Erythroblast (primary cell): ENCODE measurements around the gene ARHGAP26.
A peak's percentile ranks its signal among the peaks of the same experiment; 100 is the strongest.

Experiments used
- DNase-seq, 2 experiments: peaks; one replicate each; lab custom pipeline; 2025; lab: John Stamatoyannopoulos, UW
- GATA1 ChIP-seq: IDR thresholded peaks from 2 replicates; pipeline ENCODE4 v1.6.1; 2011; ENCODE audit warnings: low read depth, mild to moderate bottlenecking, control low read depth, low read length, moderate library complexity
- POLR2A ChIP-seq: IDR thresholded peaks from 2 replicates; pipeline ENCODE4 v1.6.1; 2011; ENCODE audit warnings: mild to moderate bottlenecking, low read length

ARHGAP26 gene

DNA sequence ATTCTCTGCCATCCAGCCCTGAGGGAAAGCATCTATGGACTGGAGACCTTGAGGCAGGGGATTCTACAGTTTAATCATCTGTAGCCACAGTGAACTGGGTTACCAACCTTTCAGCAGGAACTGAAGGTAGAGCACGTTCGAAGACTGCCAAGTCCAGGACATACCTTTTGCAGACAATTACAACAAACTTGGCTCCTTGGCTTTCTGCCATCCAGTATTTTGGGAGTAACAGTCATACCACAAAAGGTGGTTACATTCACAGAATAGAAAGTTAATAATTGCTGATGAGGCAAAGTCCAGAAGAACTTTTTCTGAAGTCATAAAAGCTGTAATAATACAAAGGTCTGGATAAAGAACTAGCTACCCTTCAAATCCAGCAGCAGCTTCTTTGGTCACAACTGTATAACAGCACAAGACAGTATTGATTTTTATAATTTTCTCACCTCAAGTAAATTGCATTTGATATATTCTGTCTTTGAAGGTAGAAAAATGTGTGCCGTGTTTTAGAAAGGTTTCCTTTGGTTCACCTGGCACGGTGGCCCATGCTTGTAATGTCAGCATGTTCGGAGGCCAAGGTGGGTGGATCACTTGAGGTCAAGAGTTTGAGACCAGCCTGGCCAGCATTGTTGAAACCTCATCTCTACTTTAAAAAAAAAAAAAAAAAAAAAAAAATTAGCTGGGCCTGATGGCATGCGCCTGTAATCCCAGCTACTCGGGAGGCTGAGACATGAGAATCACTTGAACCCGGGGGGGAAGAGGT is 396.7 kb downstream of the ARHGAP26 start:
- no peak for TF ChIP-seq GATA1
- TF ChIP-seq POLR2A = no peak
- no peak for DNase-seq

DNA sequence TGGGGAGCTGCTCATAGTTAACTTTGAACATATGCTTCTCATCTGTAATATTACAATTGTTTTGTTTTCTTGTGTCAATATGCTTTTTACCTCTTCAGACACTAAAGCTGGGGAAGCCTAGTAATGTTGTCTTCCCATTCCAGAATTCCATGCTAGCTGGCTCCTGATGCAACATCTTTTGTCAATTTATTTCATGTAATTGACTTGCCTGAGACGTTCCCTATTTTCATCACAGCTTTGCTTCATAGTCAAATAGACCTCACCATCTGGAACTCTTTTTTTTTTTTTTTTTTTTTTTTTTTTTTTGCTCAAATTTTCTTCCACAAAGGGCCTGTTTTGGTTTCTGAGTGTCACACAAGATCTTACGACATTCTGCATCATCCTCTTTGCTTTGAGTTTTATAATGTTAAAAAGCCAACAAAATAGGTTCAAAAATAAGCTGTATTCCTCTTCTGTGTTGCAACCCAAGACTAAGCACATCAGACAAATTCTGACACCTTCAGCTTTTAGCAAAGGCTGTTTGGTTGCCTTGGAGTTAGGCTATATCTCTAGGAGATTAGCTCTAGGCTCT is 398.1 kb downstream of the ARHGAP26 start:
- DNase-seq = no peak
- TF ChIP-seq POLR2A (no peak), GATA1 (no peak)

DNA sequence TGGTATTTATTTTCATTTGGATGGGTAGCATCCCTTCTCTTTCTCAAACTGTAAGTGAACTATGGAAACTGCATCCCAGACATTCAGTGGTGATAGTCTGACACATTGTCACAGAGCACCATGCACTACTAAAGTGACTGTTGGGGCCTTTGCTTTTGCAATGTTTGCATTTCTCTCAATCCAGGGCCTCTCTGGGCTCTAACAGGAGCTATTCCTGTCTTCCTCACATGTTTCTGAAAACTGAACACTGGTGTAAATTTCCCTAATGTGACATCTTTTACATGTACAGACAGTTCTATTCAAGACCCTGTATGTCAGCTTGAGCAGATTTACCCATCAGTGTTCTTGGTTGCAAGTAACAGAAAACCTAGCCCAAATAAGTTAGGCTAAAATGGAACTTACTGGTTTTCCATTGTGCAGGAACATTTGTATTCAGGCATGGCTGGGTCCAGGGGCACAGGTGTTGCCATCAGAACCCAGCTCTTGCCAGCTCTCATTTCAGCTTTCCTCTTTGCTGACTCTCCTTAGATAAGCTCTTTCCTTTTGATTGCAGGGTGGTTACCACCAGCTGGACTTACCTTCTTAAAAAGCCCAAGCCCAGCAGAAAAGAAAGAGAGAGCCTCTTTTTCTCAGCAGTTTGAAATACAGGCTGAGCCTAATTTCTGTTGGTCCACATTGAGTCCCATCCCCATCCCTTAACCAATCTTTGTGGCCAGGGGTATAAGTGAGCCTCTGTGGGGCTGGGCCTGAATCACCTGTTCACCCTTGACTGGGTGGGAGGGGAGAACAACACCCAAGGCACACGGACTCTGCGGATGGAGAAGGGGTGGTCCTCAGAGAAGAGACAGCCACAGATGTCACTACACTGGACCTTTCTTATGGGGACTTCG is 399.0 kb downstream of the ARHGAP26 start:
- no peak for DNase-seq
- no peak for TF ChIP-seq POLR2A
- no peak for TF ChIP-seq GATA1

DNA sequence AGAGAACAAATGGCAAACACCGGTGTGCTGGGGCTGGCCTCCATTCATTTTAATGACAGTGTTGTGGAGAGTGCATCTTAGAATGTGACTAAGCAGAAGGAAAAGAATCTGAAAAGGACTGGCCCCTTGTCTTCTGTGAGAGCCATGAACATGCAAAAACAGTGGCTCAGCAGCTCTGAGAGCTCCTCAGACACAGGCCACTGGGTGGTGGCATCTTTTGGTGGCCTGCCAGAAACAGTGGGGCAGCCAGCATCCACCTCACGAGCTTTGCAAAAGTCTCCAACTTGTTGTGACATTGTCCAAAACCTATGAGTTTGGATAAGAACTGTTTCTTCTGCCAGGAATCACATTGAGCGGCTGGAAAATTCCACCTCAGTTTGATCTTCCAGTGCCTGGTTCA is 399.9 kb downstream of the ARHGAP26 start:
- TF ChIP-seq POLR2A = no peak
- no peak for TF ChIP-seq GATA1
- peak; percentile 3 to 11 for DNase-seq

DNA sequence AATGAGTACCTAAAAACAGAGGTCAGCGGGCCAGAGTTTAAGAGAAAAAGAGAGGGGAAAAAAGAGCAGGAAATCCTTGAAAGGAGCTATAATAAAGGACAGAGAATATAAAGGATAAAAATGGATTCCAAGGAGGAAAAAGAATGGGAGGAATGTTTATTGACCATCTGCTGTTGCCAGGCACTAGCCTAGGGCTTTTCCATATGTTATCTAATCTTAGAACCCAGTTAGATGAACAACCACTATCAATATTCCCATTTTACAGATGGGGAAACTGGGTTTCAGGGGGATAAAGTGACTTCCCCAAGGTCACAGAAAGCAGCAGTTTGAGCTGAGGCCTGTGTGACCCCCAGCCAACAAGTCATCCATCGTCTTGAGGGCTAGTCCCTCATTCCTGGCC is 400.8 kb downstream of the ARHGAP26 start:
- DNase-seq = no peak
- TF ChIP-seq GATA1 (no peak), POLR2A (no peak)

DNA sequence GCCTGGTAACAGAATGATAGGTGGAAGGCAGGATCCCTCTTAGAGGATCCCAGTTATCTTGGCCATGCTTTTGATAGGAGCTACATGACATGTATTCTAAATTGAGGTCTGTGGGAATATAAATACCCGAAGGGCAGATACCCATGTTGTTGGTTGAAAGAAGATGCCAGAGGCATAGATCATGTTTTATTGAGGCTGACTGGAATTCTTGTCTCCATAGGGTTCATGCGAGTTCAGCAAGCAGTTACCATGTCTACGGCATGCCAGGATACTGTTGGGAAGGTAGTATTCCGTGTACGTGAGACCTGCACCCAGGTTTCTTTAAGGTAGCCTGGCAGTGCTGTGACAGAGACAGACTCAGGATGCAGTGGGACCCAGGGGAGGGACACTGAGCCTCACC is 402.6 kb downstream of the ARHGAP26 start:
- no peak for DNase-seq
- TF ChIP-seq POLR2A (no peak), GATA1 (no peak)

DNA sequence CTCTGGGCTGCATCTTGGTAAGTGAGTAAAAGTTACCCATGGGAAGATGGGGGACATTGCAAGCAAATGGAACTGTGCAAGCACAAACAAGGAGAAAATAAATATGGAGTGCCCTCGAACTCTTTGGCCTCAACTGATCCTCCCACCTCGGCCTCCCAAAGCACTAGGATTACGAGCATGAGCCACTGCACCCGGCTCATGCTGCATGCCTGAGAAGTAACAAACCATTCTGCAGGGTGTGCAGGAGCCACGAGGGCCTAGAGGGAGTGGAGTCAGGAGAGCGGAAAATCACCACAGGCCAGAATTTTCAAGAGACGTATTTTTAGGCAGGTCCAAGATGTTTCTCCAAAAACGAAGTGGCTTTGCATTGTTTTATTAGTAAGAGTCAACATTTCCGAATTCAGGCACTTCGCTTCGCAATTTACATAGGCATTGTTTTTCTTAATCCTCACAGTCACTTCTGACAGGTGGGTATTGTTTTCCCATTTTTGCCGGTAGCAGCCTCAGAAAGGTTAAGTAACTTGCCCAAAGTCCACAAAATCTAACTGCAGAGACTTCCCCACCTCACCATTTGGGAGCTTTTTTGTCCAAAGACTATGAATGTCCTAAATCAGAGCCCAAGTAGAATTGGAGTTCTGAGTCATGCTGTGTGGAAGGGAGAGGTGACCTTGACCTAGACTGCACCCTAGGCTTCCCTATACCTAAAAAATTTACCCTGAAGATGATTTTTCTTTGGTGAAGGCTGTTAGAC is 403.1 kb downstream of the ARHGAP26 start:
- DNase-seq = no peak
- no peak for TF ChIP-seq GATA1
- no peak for TF ChIP-seq POLR2A

DNA sequence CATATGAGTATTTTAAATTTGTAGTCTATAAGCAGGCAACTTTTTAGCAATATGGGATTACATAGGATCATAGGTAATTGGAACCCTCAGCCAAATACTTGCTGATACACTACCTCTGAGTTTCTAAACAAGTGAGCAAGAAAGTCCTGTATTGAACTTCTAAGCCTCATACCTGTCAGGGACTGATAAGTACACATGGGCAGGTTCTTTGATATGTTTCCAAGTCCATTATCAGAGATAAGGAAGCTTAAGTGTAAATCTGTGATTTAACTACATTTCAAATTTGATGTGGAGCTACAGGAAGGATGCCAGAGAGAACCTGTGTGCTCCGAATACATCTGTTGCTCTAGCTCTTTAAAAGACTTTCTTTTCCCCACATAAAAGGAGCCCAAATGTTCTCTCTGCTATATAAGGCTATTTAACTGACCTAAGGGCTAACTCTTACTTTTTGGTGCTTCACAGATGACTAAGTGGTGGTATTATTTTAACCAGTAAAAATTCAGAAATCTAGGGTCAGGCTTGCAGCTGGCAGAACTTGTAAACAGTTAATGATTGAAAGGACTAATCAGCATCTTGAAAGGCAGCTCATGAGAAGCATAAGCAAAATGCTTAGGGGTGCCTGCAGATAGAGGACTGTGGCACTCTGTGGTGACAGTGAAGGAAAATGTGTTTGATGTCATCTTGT is 404.7 kb downstream of the ARHGAP26 start:
- no peak for TF ChIP-seq POLR2A
- TF ChIP-seq GATA1 = no peak

DNA sequence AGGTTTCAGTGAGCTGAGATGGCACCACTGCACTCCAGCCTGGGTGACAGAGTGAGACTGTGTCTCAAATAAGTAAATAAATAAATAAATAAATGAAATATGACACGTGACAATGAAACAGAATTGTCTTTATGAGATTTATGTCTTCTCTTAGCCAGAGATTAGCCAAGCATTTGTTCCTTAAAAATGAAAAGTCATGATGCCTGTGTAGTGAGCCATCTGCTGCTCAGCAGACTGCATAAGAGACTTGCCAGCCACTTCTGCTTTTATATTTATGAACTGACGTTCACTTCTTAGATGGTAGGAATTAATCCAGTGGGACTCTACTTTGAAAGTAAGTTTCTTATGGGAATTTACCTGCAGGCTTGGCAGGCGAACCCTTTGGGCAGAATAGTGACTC is 405.9 kb downstream of the ARHGAP26 start:
- no peak for DNase-seq

More for the DNA sequence above, 404.7 kb downstream of the ARHGAP26 start:
- DNase-seq = no peak

DNA sequence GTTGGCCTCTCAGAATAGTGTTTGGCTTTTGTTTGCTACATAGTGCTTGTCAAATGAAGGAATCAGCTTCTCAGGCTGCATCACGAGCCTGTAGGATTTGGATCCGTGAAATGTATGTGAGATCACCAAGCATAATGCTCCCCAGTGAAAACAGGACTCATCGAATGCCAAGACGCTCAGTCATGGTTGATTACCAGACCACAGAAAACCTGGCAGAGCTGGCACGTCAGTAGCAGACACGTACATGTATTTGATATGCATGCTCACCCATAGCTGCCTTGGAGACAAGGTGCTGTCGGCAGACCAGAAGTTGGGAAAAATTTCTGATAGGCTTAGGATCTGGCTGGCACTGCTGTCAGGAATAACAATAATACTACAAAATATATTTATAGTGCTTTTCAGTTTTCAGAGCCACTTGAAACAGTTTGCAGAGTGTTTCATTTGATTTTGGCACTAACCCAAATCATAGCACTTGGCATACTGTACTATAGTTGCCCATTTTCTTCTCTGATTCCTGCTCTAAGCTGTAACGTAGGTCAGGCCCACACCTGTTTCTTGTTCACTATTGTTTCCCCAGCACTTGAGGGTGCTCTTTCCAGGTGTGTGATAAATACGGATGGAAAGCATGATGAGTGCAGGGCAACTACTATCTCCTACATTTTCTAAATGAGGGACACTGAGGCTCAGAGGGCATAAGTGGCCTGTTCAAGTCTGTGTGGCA is 407.2 kb downstream of the ARHGAP26 start:
- TF ChIP-seq GATA1 (no peak), POLR2A (no peak)
- no peak for DNase-seq

More for the DNA sequence above, 405.9 kb downstream of the ARHGAP26 start:
- TF ChIP-seq GATA1 = no peak

DNA sequence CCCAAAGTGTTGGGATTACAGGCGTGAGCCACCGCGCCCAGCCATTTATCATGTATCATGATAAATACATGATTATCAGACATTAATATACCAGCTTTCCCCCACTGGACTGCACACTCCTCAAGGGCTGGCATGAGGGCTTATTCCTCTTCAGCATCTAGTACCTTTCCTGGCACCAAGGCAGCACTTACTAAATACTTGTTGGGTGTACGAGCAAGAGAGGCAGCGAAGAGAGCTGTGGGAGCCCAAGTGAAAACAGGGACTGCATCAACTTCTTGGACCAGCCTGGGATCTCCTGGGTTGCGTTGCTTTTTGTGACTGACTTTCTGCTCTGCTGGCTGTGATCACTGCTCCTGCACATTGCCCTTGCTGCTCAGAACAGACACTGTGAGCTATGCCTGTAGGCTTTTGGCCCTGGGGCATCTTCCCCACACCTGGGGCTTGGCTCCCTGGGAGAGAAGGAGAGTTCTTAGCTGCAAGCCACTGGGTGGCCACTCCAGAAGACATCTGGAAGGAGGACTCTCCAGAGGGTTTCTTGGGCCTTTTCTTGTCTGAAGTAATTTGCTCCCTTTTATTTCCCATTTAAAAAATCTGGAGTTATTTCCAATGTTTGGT is 409.1 kb downstream of the ARHGAP26 start:
- TF ChIP-seq GATA1 (no peak), POLR2A (no peak)
- no peak for DNase-seq

DNA sequence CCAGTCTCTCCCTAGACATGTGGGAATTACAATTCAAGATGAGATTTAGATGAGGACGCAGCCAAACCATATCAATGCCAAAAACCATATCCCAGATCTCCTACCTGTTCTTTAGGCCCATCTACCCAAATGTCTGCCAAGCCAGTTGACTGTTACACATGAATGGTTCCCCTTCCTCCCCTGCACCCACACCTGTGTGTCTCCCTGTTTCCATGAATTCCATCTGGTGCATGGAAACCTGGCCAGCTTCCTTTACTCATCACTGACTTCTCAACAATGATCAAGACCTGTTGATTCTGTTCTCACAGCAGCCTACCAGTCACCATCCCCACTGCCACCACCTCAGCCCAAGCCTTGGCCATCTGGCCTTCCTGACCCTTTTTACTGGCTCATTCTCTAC is 410.6 kb downstream of the ARHGAP26 start:
- TF ChIP-seq POLR2A (no peak), GATA1 (no peak)
- DNase-seq = no peak

DNA sequence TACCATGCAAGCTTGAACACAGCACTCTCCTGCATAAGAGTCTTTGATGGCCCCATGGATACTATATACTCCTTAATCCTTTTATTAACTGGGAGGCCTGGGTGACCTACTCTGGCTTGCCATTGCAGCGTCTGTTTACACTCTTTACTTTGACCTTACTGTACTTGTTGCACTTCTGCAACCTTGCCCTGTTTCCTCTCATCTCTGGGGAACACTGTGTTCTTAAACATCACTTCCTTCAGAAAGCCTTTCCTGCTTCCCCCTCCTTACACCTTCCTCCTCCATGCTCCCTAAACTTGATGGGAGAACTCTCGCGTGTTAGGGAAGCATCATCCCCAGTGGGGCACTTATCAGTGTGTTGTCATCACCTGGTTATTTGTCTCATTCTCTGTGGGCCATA is 411.0 kb downstream of the ARHGAP26 start:
- TF ChIP-seq POLR2A (no peak), GATA1 (no peak)
- DNase-seq = no peak
